ENCODE measurements around the gene MYH11.

Gene MYH11

GRCh38 chr16:15723808-15724207 is 133.0 kb downstream of the MYH11 start:
- TF ChIP-seq SIN3A (IDR thresholded peaks at IDR 0.05; ENCODE audit: borderline replicate concordance, insufficient read depth, low read length), result no peak
- TF ChIP-seq FOXP2 (optimal IDR thresholded peaks at IDR 0.05; ENCODE audit: borderline replicate concordance, extremely low read depth, extremely low read length, insufficient read depth), result no peak
- TF ChIP-seq TAF1 (IDR thresholded peaks at IDR 0.05; ENCODE audit: borderline replicate concordance, insufficient read depth, low read length), result no peak
- TF ChIP-seq REST (IDR thresholded peaks at IDR 0.05; ENCODE audit: insufficient read depth in 1 of 2, low read depth in 2 of 2, low read length in 2 of 2), result no peak
- TF ChIP-seq POLR2AphosphoS5 (IDR thresholded peaks at IDR 0.05; ENCODE audit: low read depth, low read length), result no peak

GRCh38 chr16:15721018-15721417 is 135.8 kb downstream of the MYH11 start:
- no peak for TF ChIP-seq SIN3A (IDR thresholded peaks at IDR 0.05; ENCODE audit: borderline replicate concordance, insufficient read depth, low read length)
- TF ChIP-seq TAF1 (IDR thresholded peaks at IDR 0.05; ENCODE audit: borderline replicate concordance, insufficient read depth, low read length), result no peak
- no peak for TF ChIP-seq REST (IDR thresholded peaks at IDR 0.05; ENCODE audit: insufficient read depth in 1 of 2, low read depth in 2 of 2, low read length in 2 of 2)
- no peak for TF ChIP-seq FOXP2 (optimal IDR thresholded peaks at IDR 0.05; ENCODE audit: borderline replicate concordance, extremely low read depth, extremely low read length, insufficient read depth)
- no peak for TF ChIP-seq POLR2AphosphoS5 (IDR thresholded peaks at IDR 0.05; ENCODE audit: low read depth, low read length)

- TF ChIP-seq POLR2AphosphoS5 (IDR thresholded peaks at IDR 0.05; ENCODE audit: low read depth, low read length) (no peak), TAF1 (IDR thresholded peaks at IDR 0.05; ENCODE audit: borderline replicate concordance, insufficient read depth, low read length) (no peak), SIN3A (IDR thresholded peaks at IDR 0.05; ENCODE audit: borderline replicate concordance, insufficient read depth, low read length) (no peak), REST (IDR thresholded peaks at IDR 0.05; ENCODE audit: insufficient read depth in 1 of 2, low read depth in 2 of 2, low read length in 2 of 2) (no peak), FOXP2 (optimal IDR thresholded peaks at IDR 0.05; ENCODE audit: borderline replicate concordance, extremely low read depth, extremely low read length, insufficient read depth) (no peak)
Measured at GRCh38 chr16:15716694-15717447, 140.0 kb downstream of the MYH11 start.

- TF ChIP-seq TAF1 (IDR thresholded peaks at IDR 0.05; ENCODE audit: borderline replicate concordance, insufficient read depth, low read length) (no peak), FOXP2 (optimal IDR thresholded peaks at IDR 0.05; ENCODE audit: borderline replicate concordance, extremely low read depth, extremely low read length, insufficient read depth) (no peak), SIN3A (IDR thresholded peaks at IDR 0.05; ENCODE audit: borderline replicate concordance, insufficient read depth, low read length) (no peak), POLR2AphosphoS5 (IDR thresholded peaks at IDR 0.05; ENCODE audit: low read depth, low read length) (no peak), REST (IDR thresholded peaks at IDR 0.05; ENCODE audit: insufficient read depth in 1 of 2, low read depth in 2 of 2, low read length in 2 of 2) (no peak)
Measured at GRCh38 chr16:15715221-15715620, 141.6 kb downstream of the MYH11 start.

All from PFSK-1 (cell line).